ENCODE measurements around the gene PCBP2. TPM values are rescaled to one million over a fixed set of nuclear protein-coding genes. Genes with fewer than 3 reads are reported as not detected.
"Not testable (repeated sequence)": the region's sequence is repeated elsewhere in the genome, so short reads cannot be mapped to it uniquely, and the experiment has no call there.

PCBP2 gene
- total RNA-seq, 4 donors from 2014 or later, result 493 to 555 (median 514) TPM

DNA sequence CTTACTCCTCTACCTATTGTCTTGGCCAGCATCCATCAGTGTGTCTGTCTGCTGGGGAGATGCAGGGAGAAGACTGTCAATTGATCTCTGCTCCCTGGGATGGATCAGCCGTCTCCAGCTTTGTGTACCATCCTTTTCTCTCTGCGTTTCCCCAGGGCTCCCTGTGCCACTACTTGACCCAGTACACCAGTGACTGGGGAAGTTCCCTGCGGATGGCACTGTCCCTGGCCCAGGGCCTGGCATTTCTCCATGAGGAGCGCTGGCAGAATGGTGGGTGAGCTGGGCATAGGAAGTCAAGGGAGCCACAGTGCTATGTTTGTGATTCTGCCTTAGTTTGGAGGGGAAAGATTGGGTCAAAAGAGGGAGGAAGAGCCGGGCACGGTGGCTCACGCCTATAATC is 23.2 kb upstream of the PCBP2 start:
- no peak overlapping the region for H3K4me3 ChIP-seq (replicated peaks in 1 of 3)
- no peak for DNase-seq
- TF ChIP-seq, protein P1, sequence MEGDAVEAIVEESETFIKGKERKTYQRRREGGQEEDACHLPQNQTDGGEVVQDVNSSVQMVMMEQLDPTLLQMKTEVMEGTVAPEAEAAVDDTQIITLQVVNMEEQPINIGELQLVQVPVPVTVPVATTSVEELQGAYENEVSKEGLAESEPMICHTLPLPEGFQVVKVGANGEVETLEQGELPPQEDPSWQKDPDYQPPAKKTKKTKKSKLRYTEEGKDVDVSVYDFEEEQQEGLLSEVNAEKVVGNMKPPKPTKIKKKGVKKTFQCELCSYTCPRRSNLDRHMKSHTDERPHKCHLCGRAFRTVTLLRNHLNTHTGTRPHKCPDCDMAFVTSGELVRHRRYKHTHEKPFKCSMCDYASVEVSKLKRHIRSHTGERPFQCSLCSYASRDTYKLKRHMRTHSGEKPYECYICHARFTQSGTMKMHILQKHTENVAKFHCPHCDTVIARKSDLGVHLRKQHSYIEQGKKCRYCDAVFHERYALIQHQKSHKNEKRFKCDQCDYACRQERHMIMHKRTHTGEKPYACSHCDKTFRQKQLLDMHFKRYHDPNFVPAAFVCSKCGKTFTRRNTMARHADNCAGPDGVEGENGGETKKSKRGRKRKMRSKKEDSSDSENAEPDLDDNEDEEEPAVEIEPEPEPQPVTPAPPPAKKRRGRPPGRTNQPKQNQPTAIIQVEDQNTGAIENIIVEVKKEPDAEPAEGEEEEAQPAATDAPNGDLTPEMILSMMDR (IDR thresholded peaks at IDR 0.05), result no peak
- no peak for TF ChIP-seq POLR2A (IDR thresholded peaks at IDR 0.05)
- no peaks in the 10 kb centered on the region for H3K36me3 ChIP-seq
- H3K27me3 ChIP-seq, result no peaks in the 10 kb centered on the region
- WGBS, 2 donors, result 91 to 93% methylated on average over 7 of the region's 7 CpGs
- intact Hi-C loops (cut with DNase I), result loop anchor here (10.0 kb wide), 1 partner anchor 104 kb away; the partner anchor contains the start of gene AAAS
- no peaks in the 10 kb centered on the region for H3K4me1 ChIP-seq
- no peak overlapping the region for H3K27ac ChIP-seq
- no peaks in the 10 kb centered on the region for H3K9me3 ChIP-seq

- H3K4me3 ChIP-seq (replicated peaks in 1 of 3), result no peak overlapping the region
- no peaks in the 10 kb centered on the region for H3K4me1 ChIP-seq
- no peak for DNase-seq
- 92 to 97% methylated on average over 5 of the region's 5 CpGs for WGBS, 2 donors
- no peaks in the 10 kb centered on the region for H3K27me3 ChIP-seq
- intact Hi-C loops (cut with DNase I), result no loop called here
- H3K27ac ChIP-seq, result no peak overlapping the region
- H3K9me3 ChIP-seq, result no peaks in the 10 kb centered on the region
- no peak for TF ChIP-seq POLR2A (IDR thresholded peaks at IDR 0.05)
- no peaks in the 10 kb centered on the region for H3K36me3 ChIP-seq
Measured at GRCh38 chr12:53430116-53430515, 21.8 kb upstream of the PCBP2 start.

GRCh38 chr12:53431187-53431586 is 20.7 kb upstream of the PCBP2 start:
- peak; percentile 37 to 51 for DNase-seq
- intact Hi-C loops (cut with DNase I), result no loop called here
- no peaks in the 10 kb centered on the region for H3K27me3 ChIP-seq
- WGBS, 2 donors, result 50 to 62% methylated on average over 7 of the region's 7 CpGs
- H3K9me3 ChIP-seq, result no peaks in the 10 kb centered on the region
- TF ChIP-seq, protein P1 (IDR thresholded peaks at IDR 0.05), result no peak
- no peak for TF ChIP-seq POLR2A (IDR thresholded peaks at IDR 0.05)
- no peak overlapping the region for H3K27ac ChIP-seq
- H3K36me3 ChIP-seq, result no peaks in the 10 kb centered on the region
- no peak overlapping the region for H3K4me3 ChIP-seq (replicated peaks in 1 of 3)
- no peaks in the 10 kb centered on the region for H3K4me1 ChIP-seq

- H3K27me3 ChIP-seq; H3K4me3 ChIP-seq (replicated peaks in 1 of 3); H3K9me3 ChIP-seq; DNase-seq; H3K36me3 ChIP-seq; H3K27ac ChIP-seq; intact Hi-C loops (cut with DNase I): not testable (repeated sequence)
- WGBS, 2 donors, result 92 to 94% methylated on average over 9 of the region's 9 CpGs
- peaks cover 3 to 11% of the 10 kb centered on the region in 2 donors for H3K4me1 ChIP-seq
Measured at GRCh38 chr12:53435326-53435725, 16.6 kb upstream of the PCBP2 start.

DNA sequence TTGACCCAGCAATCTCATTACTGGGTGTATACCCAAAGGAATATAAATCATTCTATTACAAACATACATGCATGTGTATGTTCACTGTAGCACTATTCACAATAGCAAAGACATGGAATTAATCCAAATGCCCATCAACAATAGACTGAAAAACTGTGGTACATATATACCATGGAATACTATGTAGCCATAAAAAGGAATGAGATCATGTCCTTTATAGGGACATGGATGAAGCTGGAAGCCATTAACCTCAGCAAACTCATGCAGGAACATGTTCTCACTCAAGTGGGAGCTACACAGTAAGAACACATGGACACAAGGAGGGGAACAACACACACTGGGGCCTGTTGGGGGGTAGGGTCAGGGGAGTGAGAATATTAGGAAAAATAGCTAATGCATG is 12.3 kb upstream of the PCBP2 start:
- DNase-seq; H3K27ac ChIP-seq; H3K27me3 ChIP-seq; intact Hi-C loops (cut with DNase I); H3K9me3 ChIP-seq; H3K4me3 ChIP-seq (replicated peaks in 1 of 3); H3K36me3 ChIP-seq: not testable (repeated sequence)
- H3K4me1 ChIP-seq, result peaks cover 12 to 36% of the 10 kb centered on the region in 2 donors

DNA sequence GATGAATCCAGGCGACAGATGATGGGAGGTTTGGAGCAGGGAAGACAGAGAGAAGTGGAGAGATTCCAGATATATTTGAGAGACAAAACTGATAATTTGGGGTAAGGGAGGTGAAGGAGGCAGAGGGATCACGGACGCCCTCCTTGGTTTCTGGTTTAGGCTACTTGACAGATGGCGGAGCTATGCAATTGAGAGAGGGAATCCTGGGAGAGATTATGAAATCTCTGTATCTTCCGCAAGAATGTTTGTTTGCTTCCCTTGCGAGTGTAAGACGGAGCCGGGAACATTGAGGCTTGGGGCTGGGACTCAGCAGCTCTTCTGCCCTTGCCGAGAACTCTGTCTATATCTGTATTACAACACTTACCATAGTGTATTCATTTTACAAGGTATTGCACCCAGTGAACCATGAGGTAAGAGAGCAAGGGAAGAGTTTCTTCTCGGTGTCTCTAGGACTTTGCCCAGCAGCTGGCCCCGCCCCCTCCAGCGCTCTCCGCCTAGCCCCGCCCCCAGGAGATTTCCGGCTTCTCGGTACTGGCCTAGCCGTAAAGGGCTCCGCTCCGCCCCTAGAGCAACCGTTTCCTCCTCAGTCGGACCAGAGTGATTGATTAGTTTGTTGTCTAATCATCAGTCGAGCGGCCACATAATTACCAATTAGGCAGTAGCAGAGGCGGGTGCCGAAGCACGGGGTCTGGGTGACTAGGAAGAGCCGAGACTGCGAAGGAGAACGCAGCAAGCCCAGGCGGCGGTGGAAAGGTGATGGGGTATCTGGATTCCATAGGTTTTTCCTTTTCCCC is 10.7 kb upstream of the PCBP2 start, which contains the start of gene PRR13:
PRR13 (plus strand) TSS at position 695 of the 794 bp plus-strand sequence. CDS start 981 bp downstream, outside the sequence.
- peaks cover 12 to 36% of the 10 kb centered on the region in 2 donors for H3K4me1 ChIP-seq
- peak; percentile 99 to 100 for DNase-seq
- H3K36me3 ChIP-seq, result peaks cover 3 to 6% of the 10 kb centered on the region in 2 donors
- H3K27me3 ChIP-seq, result no peaks in the 10 kb centered on the region
- H3K27ac ChIP-seq, result peak within 1 kb of the TSS; percentile 85 to 94 (median 91)
- WGBS, 2 donors, result 2% methylated on average over 28 to 30 of the region's 31 CpGs
- TF ChIP-seq, protein P1 (IDR thresholded peaks at IDR 0.05), result no peak
- TF ChIP-seq POLR2A (IDR thresholded peaks at IDR 0.05), result peak; percentile 73 to 96
- H3K4me3 ChIP-seq (replicated peaks in 1 of 3), result peak within 1 kb of the TSS; percentile 27 to 66 (median 31)
- no peaks in the 10 kb centered on the region for H3K9me3 ChIP-seq
- intact Hi-C loops (cut with DNase I), result no loop called here
